ENCODE results near the gene SHOX.

- TF ChIP-seq EZH2 (IDR thresholded peaks at IDR 0.05; ENCODE audit: insufficient read depth, poor library complexity, severe bottlenecking) = no peak
- no peak for TF ChIP-seq EZH2phosphoT487 (IDR thresholded peaks at IDR 0.05; ENCODE audit: insufficient read depth, low read depth)
These were observed 7.4 kb upstream of the SHOX start for GRCh38 chrX:623268-623598.
